ENCODE results near the gene C1orf198.

DNA sequence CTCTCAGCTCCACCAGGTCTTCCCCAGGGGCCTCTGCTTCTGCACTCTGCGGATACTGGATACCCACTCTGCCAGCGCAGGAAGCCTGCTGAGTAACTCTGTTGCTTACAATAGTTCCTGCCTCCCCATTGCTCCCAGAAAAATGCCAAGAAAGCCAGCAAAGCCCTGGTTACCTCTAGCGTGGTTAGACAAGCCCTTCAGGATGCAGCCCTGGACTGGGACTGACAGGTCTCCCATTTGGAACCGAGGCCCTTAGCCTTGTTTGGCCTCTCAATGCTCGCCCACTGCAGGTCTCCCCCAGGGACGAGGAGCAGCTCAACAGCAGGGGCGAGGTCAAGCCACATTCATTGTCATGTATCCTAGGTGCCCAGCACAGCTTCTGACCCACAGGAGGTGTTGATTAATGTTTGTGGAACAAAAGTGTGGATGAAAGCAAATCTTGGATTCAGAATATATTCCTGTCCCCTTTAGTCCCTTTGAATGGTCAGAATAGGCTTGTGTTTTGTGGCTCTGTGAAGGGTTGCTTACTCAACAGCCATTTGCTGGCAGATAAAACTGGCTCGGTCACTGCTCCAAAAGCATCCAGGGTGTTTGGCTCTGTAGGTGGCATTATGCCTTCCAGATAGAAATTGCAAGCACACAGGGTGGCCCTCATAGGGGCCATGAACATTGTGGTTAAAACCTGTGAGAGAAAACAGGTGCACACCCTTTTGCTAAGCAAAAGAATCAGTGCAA, 58.9 kb downstream of the C1orf198 start:
- no peak for TF ChIP-seq SPI1 (IDR thresholded peaks at IDR 0.05; ENCODE audit: borderline replicate concordance, low read depth)
- TF ChIP-seq, protein P1, sequence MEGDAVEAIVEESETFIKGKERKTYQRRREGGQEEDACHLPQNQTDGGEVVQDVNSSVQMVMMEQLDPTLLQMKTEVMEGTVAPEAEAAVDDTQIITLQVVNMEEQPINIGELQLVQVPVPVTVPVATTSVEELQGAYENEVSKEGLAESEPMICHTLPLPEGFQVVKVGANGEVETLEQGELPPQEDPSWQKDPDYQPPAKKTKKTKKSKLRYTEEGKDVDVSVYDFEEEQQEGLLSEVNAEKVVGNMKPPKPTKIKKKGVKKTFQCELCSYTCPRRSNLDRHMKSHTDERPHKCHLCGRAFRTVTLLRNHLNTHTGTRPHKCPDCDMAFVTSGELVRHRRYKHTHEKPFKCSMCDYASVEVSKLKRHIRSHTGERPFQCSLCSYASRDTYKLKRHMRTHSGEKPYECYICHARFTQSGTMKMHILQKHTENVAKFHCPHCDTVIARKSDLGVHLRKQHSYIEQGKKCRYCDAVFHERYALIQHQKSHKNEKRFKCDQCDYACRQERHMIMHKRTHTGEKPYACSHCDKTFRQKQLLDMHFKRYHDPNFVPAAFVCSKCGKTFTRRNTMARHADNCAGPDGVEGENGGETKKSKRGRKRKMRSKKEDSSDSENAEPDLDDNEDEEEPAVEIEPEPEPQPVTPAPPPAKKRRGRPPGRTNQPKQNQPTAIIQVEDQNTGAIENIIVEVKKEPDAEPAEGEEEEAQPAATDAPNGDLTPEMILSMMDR (IDR thresholded peaks at IDR 0.05; ENCODE audit: insufficient read depth, low read length) = no peak
- no peak for TF ChIP-seq POLR2AphosphoS5 (IDR thresholded peaks at IDR 0.05; ENCODE audit: low read depth)
- TF ChIP-seq GABPA (IDR thresholded peaks at IDR 0.05; ENCODE audit: low read depth) = no peak
- TF ChIP-seq, protein P2, sequence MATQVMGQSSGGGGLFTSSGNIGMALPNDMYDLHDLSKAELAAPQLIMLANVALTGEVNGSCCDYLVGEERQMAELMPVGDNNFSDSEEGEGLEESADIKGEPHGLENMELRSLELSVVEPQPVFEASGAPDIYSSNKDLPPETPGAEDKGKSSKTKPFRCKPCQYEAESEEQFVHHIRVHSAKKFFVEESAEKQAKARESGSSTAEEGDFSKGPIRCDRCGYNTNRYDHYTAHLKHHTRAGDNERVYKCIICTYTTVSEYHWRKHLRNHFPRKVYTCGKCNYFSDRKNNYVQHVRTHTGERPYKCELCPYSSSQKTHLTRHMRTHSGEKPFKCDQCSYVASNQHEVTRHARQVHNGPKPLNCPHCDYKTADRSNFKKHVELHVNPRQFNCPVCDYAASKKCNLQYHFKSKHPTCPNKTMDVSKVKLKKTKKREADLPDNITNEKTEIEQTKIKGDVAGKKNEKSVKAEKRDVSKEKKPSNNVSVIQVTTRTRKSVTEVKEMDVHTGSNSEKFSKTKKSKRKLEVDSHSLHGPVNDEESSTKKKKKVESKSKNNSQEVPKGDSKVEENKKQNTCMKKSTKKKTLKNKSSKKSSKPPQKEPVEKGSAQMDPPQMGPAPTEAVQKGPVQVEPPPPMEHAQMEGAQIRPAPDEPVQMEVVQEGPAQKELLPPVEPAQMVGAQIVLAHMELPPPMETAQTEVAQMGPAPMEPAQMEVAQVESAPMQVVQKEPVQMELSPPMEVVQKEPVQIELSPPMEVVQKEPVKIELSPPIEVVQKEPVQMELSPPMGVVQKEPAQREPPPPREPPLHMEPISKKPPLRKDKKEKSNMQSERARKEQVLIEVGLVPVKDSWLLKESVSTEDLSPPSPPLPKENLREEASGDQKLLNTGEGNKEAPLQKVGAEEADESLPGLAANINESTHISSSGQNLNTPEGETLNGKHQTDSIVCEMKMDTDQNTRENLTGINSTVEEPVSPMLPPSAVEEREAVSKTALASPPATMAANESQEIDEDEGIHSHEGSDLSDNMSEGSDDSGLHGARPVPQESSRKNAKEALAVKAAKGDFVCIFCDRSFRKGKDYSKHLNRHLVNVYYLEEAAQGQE (IDR thresholded peaks at IDR 0.05; ENCODE audit: insufficient replicate concordance, low read depth) = no peak

All from HL-60 (cell line).